Parietal lobe (tissue), 1 donor: ENCODE results near the gene USP17L29. TPM values are rescaled to one million over a fixed set of nuclear protein-coding genes. Genes with fewer than 3 reads are reported as not detected.

Experiments used
- total RNA-seq: library from RNA; depleted of rRNA; stranded (reverse); fragments of >200 nt; gene quantifications from one replicate; pipeline ENCODE4 v1.2.3, GENCODE V29; 2014

Gene USP17L29, protein sequence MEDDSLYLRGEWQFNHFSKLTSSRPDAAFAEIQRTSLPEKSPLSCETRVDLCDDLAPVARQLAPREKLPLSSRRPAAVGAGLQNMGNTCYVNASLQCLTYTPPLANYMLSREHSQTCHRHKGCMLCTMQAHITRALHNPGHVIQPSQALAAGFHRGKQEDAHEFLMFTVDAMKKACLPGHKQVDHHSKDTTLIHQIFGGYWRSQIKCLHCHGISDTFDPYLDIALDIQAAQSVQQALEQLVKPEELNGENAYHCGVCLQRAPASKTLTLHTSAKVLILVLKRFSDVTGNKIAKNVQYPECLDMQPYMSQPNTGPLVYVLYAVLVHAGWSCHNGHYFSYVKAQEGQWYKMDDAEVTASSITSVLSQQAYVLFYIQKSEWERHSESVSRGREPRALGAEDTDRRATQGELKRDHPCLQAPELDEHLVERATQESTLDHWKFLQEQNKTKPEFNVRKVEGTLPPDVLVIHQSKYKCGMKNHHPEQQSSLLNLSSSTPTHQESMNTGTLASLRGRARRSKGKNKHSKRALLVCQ
- total RNA-seq = not detected

DNA sequence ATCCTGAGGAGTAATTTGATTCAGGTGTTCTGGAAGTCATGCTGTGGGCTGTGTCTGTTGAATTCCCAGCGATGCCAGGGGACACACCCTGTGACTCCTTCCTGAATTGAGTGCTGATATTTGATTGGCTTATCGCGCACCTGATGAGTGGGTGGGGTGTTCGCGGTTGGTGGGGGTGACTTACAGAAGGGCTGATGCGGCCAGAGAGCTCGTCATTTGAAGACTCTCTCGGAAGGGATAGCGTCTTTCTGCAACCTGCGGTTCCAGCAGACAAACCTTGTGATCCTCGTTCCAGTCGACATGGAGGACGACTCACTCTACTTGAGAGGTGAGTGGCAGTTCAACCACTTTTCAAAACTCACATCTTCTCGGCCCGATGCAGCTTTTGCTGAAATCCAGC, at the start of gene USP17L29:
TSS of gene USP17L29 (plus strand) at position 301 of the 400 bp plus-strand sequence. CDS start at position 301, 0 bp downstream.

DNA sequence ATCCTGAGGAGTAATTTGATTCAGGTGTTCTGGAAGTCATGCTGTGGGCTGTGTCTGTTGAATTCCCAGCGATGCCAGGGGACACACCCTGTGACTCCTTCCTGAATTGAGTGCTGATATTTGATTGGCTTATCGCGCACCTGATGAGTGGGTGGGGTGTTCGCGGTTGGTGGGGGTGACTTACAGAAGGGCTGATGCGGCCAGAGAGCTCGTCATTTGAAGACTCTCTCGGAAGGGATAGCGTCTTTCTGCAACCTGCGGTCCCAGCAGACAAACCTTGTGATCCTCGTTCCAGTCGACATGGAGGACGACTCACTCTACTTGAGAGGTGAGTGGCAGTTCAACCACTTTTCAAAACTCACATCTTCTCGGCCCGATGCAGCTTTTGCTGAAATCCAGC, 28.6 kb upstream of the USP17L29 start, which contains the start of gene USP17L24:
TSS of gene USP17L24 (plus strand) at position 301 of the 400 bp plus-strand sequence. CDS start at position 301, 0 bp downstream.

GRCh38 chr4:9329611-9330010, 23.8 kb upstream of the USP17L29 start, which contains the start of gene USP17L25:
USP17L25 (plus strand) TSS chr4:9329911; CDS start chr4:9329911, 0 bp downstream.

DNA sequence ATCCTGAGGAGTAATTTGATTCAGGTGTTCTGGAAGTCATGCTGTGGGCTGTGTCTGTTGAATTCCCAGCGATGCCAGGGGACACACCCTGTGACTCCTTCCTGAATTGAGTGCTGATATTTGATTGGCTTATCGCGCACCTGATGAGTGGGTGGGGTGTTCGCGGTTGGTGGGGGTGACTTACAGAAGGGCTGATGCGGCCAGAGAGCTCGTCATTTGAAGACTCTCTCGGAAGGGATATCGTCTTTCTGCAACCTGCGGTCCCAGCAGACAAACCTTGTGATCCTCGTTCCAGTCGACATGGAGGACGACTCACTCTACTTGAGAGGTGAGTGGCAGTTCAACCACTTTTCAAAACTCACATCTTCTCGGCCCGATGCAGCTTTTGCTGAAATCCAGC, 19.1 kb upstream of the USP17L29 start, which contains the start of gene USP17L26:
TSS of gene USP17L26 (plus strand) at position 301 of the 400 bp plus-strand sequence. CDS start at position 301, 0 bp downstream.

DNA sequence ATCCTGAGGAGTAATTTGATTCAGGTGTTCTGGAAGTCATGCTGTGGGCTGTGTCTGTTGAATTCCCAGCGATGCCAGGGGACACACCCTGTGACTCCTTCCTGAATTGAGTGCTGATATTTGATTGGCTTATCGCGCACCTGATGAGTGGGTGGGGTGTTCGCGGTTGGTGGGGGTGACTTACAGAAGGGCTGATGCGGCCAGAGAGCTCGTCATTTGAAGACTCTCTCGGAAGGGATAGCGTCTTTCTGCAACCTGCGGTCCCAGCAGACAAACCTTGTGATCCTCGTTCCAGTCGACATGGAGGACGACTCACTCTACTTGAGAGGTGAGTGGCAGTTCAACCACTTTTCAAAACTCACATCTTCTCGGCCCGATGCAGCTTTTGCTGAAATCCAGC, 14.3 kb upstream of the USP17L29 start, which contains the start of gene USP17L5:
TSS of gene USP17L5 (plus strand) at position 301 of the 400 bp plus-strand sequence. CDS start at position 301, 0 bp downstream.

DNA sequence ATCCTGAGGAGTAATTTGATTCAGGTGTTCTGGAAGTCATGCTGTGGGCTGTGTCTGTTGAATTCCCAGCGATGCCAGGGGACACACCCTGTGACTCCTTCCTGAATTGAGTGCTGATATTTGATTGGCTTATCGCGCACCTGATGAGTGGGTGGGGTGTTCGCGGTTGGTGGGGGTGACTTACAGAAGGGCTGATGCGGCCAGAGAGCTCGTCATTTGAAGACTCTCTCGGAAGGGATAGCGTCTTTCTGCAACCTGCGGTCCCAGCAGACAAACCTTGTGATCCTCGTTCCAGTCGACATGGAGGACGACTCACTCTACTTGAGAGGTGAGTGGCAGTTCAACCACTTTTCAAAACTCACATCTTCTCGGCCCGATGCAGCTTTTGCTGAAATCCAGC, 9.6 kb upstream of the USP17L29 start, which contains the start of gene USP17L27:
TSS of gene USP17L27 (plus strand) at position 301 of the 400 bp plus-strand sequence. CDS start at position 301, 0 bp downstream.

GRCh38 chr4:9348593-9348992, 4.8 kb upstream of the USP17L29 start, which contains the start of gene USP17L28:
USP17L28 (plus strand) TSS chr4:9348893; CDS start chr4:9348893, 0 bp downstream.

DNA sequence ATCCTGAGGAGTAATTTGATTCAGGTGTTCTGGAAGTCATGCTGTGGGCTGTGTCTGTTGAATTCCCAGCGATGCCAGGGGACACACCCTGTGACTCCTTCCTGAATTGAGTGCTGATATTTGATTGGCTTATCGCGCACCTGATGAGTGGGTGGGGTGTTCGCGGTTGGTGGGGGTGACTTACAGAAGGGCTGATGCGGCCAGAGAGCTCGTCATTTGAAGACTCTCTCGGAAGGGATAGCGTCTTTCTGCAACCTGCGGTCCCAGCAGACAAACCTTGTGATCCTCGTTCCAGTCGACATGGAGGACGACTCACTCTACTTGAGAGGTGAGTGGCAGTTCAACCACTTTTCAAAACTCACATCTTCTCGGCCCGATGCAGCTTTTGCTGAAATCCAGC, 9.4 kb downstream of the USP17L29 start, which contains the start of gene USP17L30:
TSS of gene USP17L30 (plus strand) at position 301 of the 400 bp plus-strand sequence. CDS start at position 301, 0 bp downstream.

Other genes with a start within 250 kb of the USP17L29 start
- gene FAM90A26, start 183.2 kb upstream of the USP17L29 start, total RNA-seq = not detected
- gene USP17L10, start 143.0 kb upstream of the USP17L29 start, total RNA-seq = not detected
- not detected for gene USP17L11, start 138.2 kb upstream of the USP17L29 start, total RNA-seq
- gene USP17L12, start 133.5 kb upstream of the USP17L29 start, total RNA-seq = not detected
- gene USP17L13, start 128.7 kb upstream of the USP17L29 start, total RNA-seq = not detected
- not detected for gene USP17L15, start 119.3 kb upstream of the USP17L29 start, total RNA-seq
- not detected for gene USP17L17, start 109.8 kb upstream of the USP17L29 start, total RNA-seq
- gene USP17L18, start 105.0 kb upstream of the USP17L29 start, total RNA-seq = not detected
- gene USP17L19, start 100.3 kb upstream of the USP17L29 start, total RNA-seq = not detected
- not detected for gene USP17L20, start 95.5 kb upstream of the USP17L29 start, total RNA-seq
- not detected for gene USP17L21, start 90.8 kb upstream of the USP17L29 start, total RNA-seq
- gene USP17L22, start 86.0 kb upstream of the USP17L29 start, total RNA-seq = not detected
- gene USP17L24, start 28.5 kb upstream of the USP17L29 start, total RNA-seq = not detected
- gene USP17L25, start 23.7 kb upstream of the USP17L29 start, total RNA-seq = not detected
- not detected for gene USP17L26, start 19.0 kb upstream of the USP17L29 start, total RNA-seq
- not detected for gene USP17L5, start 14.2 kb upstream of the USP17L29 start, total RNA-seq
- not detected for gene USP17L27, start 9.5 kb upstream of the USP17L29 start, total RNA-seq
- not detected for gene USP17L28, start 4.7 kb upstream of the USP17L29 start, total RNA-seq
- gene USP17L30, start 9.5 kb downstream of the USP17L29 start, total RNA-seq = not detected
- not detected for gene DEFB131A, start 90.8 kb downstream of the USP17L29 start, total RNA-seq